Hepatocyte (in vitro differentiated cells): ENCODE data around the gene KRTCAP3. TPM values are rescaled to one million over a fixed set of nuclear protein-coding genes. Genes with fewer than 3 reads are reported as not detected.

ENCODE experiments used
- DNase-seq: peaks from one replicate; pipeline ENCODE4 v3.0.0-alpha.2; 2016; ENCODE audit warnings: low spot score
- H2AFZ ChIP-seq: fragments of 200-600 bp; sonication (generic); 2 replicates; pipeline ENCODE4 v1.6.0; 2016; ENCODE audit warnings: antibody characterized with exemption, mild to moderate bottlenecking
- H3K27ac ChIP-seq: fragments of 200-600 bp; sonication (generic); 2 replicates; pipeline ENCODE4 v1.5.1; 2016; ENCODE audit warnings: mild to moderate bottlenecking
- H3K27me3 ChIP-seq: fragments of 200-600 bp; sonication (generic); 2 replicates; pipeline ENCODE4 v1.6.1; 2016
- H3K36me3 ChIP-seq: fragments of 200-600 bp; sonication (generic); replicated peaks from 2 replicates; pipeline ENCODE4 v1.5.1; 2016; ENCODE audit warnings: low read depth; ENCODE audit not compliant: insufficient read depth
- H3K4me1 ChIP-seq: fragments of 200-600 bp; sonication (generic); 2 replicates; pipeline ENCODE4 v1.5.1; 2016; ENCODE audit warnings: mild to moderate bottlenecking, moderate library complexity; ENCODE audit not compliant: insufficient read depth
- H3K4me2 ChIP-seq: fragments of 200-600 bp; sonication (generic); 2 replicates; pipeline ENCODE4 v1.6.0; 2016
- H3K4me3 ChIP-seq: fragments of 200-600 bp; sonication (generic); 2 replicates; pipeline ENCODE4 v1.5.1; 2016; ENCODE audit warnings: mild to moderate bottlenecking
- H3K79me2 ChIP-seq: fragments of 200-600 bp; sonication (generic); 2 replicates; pipeline ENCODE4 v1.6.0; 2017; ENCODE audit warnings: mild to moderate bottlenecking
- H3K9me2 ChIP-seq: fragments of 200-600 bp; sonication (generic); replicated peaks from 2 replicates; pipeline ENCODE4 v1.6.0; 2017; ENCODE audit warnings: mild to moderate bottlenecking; ENCODE audit not compliant: insufficient read depth
- H3K9me3 ChIP-seq: fragments of 200-600 bp; sonication (generic); 2 replicates; pipeline ENCODE4 v1.5.1; 2016; ENCODE audit warnings: low read depth, mild to moderate bottlenecking
- H4K20me1 ChIP-seq: fragments of 200-600 bp; sonication (generic); 2 replicates; pipeline ENCODE4 v1.6.0; 2016; ENCODE audit warnings: mild to moderate bottlenecking; ENCODE audit not compliant: insufficient read depth, poor library complexity, severe bottlenecking
- CTCF ChIP-seq: fragments of 200-600 bp; sonication (generic); IDR thresholded peaks from 2 replicates; pipeline ENCODE4 v1.5.1; 2016; ENCODE audit warnings: antibody characterized with exemption, mild to moderate bottlenecking; ENCODE audit not compliant: poor library complexity
- EZH2 ChIP-seq: fragments of 200-600 bp; sonication (generic); IDR thresholded peaks from 2 replicates; pipeline ENCODE4 v1.6.1; 2016; ENCODE audit warnings: antibody characterized with exemption, mild to moderate bottlenecking, borderline replicate concordance
- EZH2phosphoT487 ChIP-seq: fragments of 200-600 bp; sonication (generic); IDR thresholded peaks from one replicate; pipeline ENCODE4 v1.6.1; 2018; ENCODE audit warnings: antibody characterized with exemption, mild to moderate bottlenecking, low read depth, moderate library complexity; ENCODE audit not compliant: unreplicated experiment, severe bottlenecking
- WGBS: methylation state at CpG from one replicate; pipeline ENCODE4 v1.1.6; 2016; ENCODE audit warnings: low lambda C conversion rate; ENCODE audit errors: missing lambda C conversion rate; 5-methylcytosine and 5-hydroxymethylcytosine counted together
- polyA plus RNA-seq: library from polyadenylated mRNA; unstranded; fragments of >200 nt; fragmentation: Nextera tagmentation; extraction: Ambion mirVana; gene quantifications from 2 replicates; pipeline ENCODE4 v1.2.1, GENCODE V29; 2016
- total RNA-seq: library from RNA; depleted of rRNA; stranded (reverse); fragments of >200 nt; gene quantifications from 2 replicates; pipeline ENCODE4 v1.2.3, GENCODE V29; 2014

KRTCAP3 gene
- total and polyA plus RNA-seq, 2 experiments from 2014 or later = 19.3 to 23.3 TPM

- Histone ChIP-seq H4K20me1 (no peaks in the 10 kb centered on the region), H3K9me2 (no peaks in the 10 kb centered on the region), H3K9me3 (no peaks in the 10 kb centered on the region), H2AFZ (peak overlapping the region; percentile 41), H3K27me3 (no peaks in the 10 kb centered on the region), H3K4me1 (peaks cover 4% of the 10 kb centered on the region), H3K4me3 (no peak overlapping the region), H3K27ac (peak overlapping the region; percentile 37), H3K4me2 (peak overlapping the region; percentile 79), H3K36me3 (no peaks in the 10 kb centered on the region), H3K79me2 (no peaks in the 10 kb centered on the region)
- TF ChIP-seq EZH2phosphoT487 (no peak), EZH2 (no peak), CTCF (no peak)
- no peak for DNase-seq
- 84% methylated on average over 6 of the region's 6 CpGs for whole genome bisulfite sequencing
Observed at GRCh38 chr2:27442920-27443282, 720 bp downstream of the KRTCAP3 start.

GRCh38 chr2:27445155-27445554 is 3.0 kb downstream of the KRTCAP3 start:
- Histone ChIP-seq H4K20me1 (no peaks in the 10 kb centered on the region), H3K4me3 (no peak overlapping the region), H3K4me2 (no peak overlapping the region), H3K9me3 (no peaks in the 10 kb centered on the region), H3K36me3 (no peaks in the 10 kb centered on the region), H3K4me1 (peaks cover 4% of the 10 kb centered on the region), H3K9me2 (no peaks in the 10 kb centered on the region), H2AFZ (no peak overlapping the region), H3K79me2 (no peaks in the 10 kb centered on the region), H3K27me3 (no peaks in the 10 kb centered on the region), H3K27ac (peak overlapping the region; percentile 80)
- no peak for TF ChIP-seq CTCF
- TF ChIP-seq EZH2phosphoT487 = no peak
- DNase-seq = no peak
- WGBS = 94% methylated on average over 8 of the region's 8 CpGs

GRCh38 chr2:27445615-27446014 is 3.4 kb downstream of the KRTCAP3 start:
- Histone ChIP-seq H3K4me3 (no peak overlapping the region), H4K20me1 (no peaks in the 10 kb centered on the region), H2AFZ (no peak overlapping the region), H3K4me2 (no peak overlapping the region), H3K36me3 (no peaks in the 10 kb centered on the region), H3K79me2 (no peaks in the 10 kb centered on the region), H3K9me2 (no peaks in the 10 kb centered on the region), H3K4me1 (peaks cover 4% of the 10 kb centered on the region), H3K27ac (peak overlapping the region; percentile 80), H3K27me3 (no peaks in the 10 kb centered on the region), H3K9me3 (no peaks in the 10 kb centered on the region)
- TF ChIP-seq EZH2 = no peak
- over 99% methylated on average over 8 of the region's 8 CpGs for WGBS
- DNase-seq = no peak

GRCh38 chr2:27446057-27446456 is 3.9 kb downstream of the KRTCAP3 start:
- whole genome bisulfite sequencing = 85% methylated on average over 3 of the region's 3 CpGs
- Histone ChIP-seq H3K4me3 (no peak overlapping the region), H4K20me1 (no peaks in the 10 kb centered on the region), H3K36me3 (no peaks in the 10 kb centered on the region), H2AFZ (no peak overlapping the region), H3K9me3 (no peaks in the 10 kb centered on the region), H3K9me2 (no peaks in the 10 kb centered on the region), H3K27me3 (no peaks in the 10 kb centered on the region), H3K4me1 (peaks cover 4% of the 10 kb centered on the region), H3K79me2 (no peaks in the 10 kb centered on the region), H3K4me2 (no peak overlapping the region), H3K27ac (peak overlapping the region; percentile 80)
- peak; percentile 74 for DNase-seq
- no peak for TF ChIP-seq EZH2phosphoT487
- no peak for TF ChIP-seq CTCF
- TF ChIP-seq EZH2 = no peak
